ENCODE data around the gene ITSN2.
"Not testable (repeated sequence)": the region's sequence is repeated elsewhere in the genome, so short reads cannot be mapped to it uniquely, and the experiment has no call there.

Gene ITSN2

DNA sequence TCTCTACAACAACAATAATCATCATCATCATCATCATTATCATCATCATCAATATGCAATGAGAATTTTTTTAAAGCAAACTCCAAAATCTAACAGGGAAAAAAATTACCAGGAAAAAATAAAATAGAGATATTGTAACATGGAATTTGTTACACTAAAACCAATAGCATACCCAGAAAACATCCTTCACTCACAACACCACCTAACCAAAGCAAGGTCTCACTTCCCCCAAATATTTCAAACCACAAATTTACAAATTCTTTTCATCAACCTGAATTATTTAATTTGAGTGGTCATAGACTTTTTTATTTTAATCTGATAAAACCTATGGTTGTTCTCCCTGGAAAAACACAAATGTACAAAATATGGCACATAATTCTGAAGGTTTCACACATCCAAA, 11.2 kb downstream of the ITSN2 start:
- Histone ChIP-seq H3K4me2 (no peak overlapping the region), H3K9ac (no peak overlapping the region), H3K4me3 (no peak overlapping the region), H3K36me3 (peaks cover 0 to 11% (median 3%) of the 10 kb centered on the region in 11 experiments; a peak in 6 of 22 replicates), H3K27me3 (no peaks in the 10 kb centered on the region), H3K27ac (no peak overlapping the region), H3K9me3 (replicated peaks in 1 of 11) (peaks cover 0 to 27% (median 17%) of the 10 kb centered on the region in 11 experiments; a peak in 14 of 22 replicates), H4K20me1 (peaks cover 0 to 100% (median 18%) of the 10 kb centered on the region in 11 experiments; a peak in 14 of 22 replicates), H3K4me1 (peaks cover 24 to 50% (median 33%) of the 10 kb centered on the region in 10 experiments)
- no peak for TF ChIP-seq Cebpa-rat (IDR thresholded peaks at IDR 0.05)

DNA sequence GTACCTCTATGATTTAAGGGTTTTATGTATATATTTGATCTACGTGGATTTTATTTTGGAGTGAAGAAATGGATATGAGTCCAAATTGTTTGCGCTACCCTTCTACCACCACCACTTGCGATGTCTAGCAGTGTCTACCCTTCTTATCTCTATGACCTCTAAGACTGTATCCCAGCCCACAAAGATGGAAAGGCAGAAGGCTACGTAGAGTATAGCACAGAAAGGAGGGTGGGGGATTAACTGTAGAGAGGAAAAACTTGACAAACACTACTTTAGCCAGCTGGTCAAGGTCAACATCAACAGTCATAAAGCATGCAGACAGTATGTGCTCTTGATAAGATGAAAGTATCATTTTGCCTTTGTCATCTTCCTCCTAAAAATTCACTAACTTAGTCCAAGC, 14.4 kb downstream of the ITSN2 start:
- peaks cover 1 to 50% (median 14%) of the 10 kb centered on the region in 10 experiments; a peak in 18 of 20 replicates for H3K4me1 ChIP-seq
- peaks cover under 1 to 100% (median 18%) of the 10 kb centered on the region in 11 experiments; a peak in 14 of 22 replicates for H4K20me1 ChIP-seq
- no peak overlapping the region for H3K27ac ChIP-seq
- H3K4me2 ChIP-seq = no peak overlapping the region
- no peak overlapping the region for H3K4me3 ChIP-seq
- H3K27me3 ChIP-seq = no peaks in the 10 kb centered on the region
- no peak overlapping the region for H3K9ac ChIP-seq
- peaks cover 0 to 27% (median 17%) of the 10 kb centered on the region in 11 experiments; a peak in 14 of 22 replicates for H3K9me3 ChIP-seq (replicated peaks in 1 of 11)
- peaks cover 0 to 11% (median 3%) of the 10 kb centered on the region in 11 experiments; a peak in 6 of 22 replicates for H3K36me3 ChIP-seq
- no peak for TF ChIP-seq Cebpa-rat (IDR thresholded peaks at IDR 0.05)

DNA sequence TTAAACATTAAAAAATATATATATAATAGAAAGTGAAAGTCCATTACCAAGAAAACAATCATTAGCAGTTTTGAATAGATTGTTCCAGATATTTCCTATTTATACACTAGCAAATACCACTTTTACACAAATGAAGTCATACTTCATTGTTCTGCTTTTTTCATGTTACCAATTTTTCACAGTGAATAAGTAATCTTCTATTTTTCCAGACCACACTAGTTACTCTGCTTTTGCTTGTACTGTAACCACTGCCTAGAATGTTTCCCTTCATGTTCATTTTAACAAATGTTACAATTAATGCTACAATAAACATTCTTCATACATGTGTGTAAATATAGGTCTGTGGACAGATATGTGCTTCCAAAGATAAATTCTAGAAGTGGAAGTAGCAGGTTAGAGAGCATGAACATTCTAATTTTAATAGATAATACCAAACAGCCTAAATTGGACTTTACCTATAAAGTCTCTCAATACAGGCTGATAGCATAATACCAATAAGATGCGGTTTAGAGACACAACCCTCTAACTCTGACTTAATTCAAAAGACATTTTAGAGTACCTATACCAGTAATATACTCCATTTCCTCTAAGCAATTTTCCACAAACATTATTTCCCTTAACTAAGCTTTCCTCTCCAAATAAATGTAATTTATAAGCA, 17.0 kb downstream of the ITSN2 start:
- peak overlapping the region in 3 of 11 experiments; percentile 9 to 40 (median 34); a peak in 4 of 22 replicates for H3K27ac ChIP-seq
- peaks cover 5 to 51% (median 15%) of the 10 kb centered on the region in 10 experiments; a peak in 14 of 20 replicates for H3K4me1 ChIP-seq
- no peaks in the 10 kb centered on the region for H3K27me3 ChIP-seq
- H4K20me1 ChIP-seq = peaks cover 0 to 100% (median 29%) of the 10 kb centered on the region in 11 experiments; a peak in 14 of 22 replicates
- H3K4me3 ChIP-seq = no peak overlapping the region
- H3K9me3 ChIP-seq (replicated peaks in 1 of 11) = peaks cover 0 to 22% (median 12%) of the 10 kb centered on the region in 11 experiments; a peak in 14 of 22 replicates
- TF ChIP-seq Cebpa-rat (IDR thresholded peaks at IDR 0.05) = no peak
- 0 out of 22 replicates have a peak overlapping the region, but pooled peaks of 1 of the 11 experiments have one; percentile 11 for H3K9ac ChIP-seq
- peaks cover 0 to 27% (median 5%) of the 10 kb centered on the region in 11 experiments; a peak in 7 of 22 replicates for H3K36me3 ChIP-seq
- peak overlapping the region in 5 of 11 experiments; percentile 1 to 81 (median 34); a peak in 7 of 22 replicates for H3K4me2 ChIP-seq

DNA sequence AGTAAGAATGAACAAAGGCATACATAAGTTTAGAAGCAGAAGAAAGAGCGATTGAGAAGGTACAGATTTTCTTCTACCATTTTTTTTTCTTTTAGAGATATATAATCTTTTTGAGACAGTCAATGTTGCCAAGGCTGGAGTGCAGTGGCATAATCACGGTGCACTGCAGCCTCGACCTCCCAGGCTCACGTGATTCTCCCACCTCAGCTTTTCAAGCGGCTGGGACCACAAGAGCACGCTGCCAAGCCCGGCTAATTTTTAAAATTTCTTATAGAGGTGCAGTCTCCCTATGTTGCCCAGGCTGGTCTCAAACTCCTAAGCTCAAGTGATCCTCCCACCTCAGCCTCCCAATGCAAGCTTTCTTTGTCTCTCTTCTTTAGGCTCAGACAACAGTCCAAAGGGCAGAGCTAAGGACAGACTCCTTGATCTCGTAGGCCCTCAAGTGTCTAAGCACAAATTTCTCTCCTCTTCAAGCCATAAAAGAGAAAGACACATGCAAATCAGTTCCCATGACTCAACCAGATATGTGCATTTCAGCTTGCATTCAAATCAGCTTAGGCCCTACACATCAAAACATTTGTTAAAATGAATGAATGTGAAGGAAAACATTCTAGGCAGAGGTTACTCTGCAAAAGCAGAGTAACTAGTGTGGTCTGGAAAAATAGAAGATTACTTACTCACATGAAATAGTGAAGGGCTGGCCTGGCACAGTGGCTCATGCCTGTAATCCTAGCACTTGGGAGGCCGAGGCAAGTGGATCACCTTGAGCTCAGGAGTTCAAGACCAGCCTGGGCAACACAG, 18.0 kb downstream of the ITSN2 start:
- peak overlapping the region in 2 of 11 experiments; percentile 10 to 22; a peak in 2 of 22 replicates for H3K9ac ChIP-seq
- peak overlapping the region in 4 of 11 experiments; percentile 15 to 81 (median 51); a peak in 6 of 22 replicates for H3K4me2 ChIP-seq
- no peak overlapping the region for H3K4me3 ChIP-seq
- peaks cover 0 to 17% (median 7%) of the 10 kb centered on the region in 11 experiments; a peak in 12 of 22 replicates for H3K9me3 ChIP-seq (replicated peaks in 1 of 11)
- H3K27ac ChIP-seq = peak overlapping the region in 3 of 11 experiments; percentile 15 to 42 (median 34); a peak in 4 of 22 replicates
- no peak for TF ChIP-seq Cebpa-rat (IDR thresholded peaks at IDR 0.05)
- H3K4me1 ChIP-seq = peaks cover 5 to 54% (median 15%) of the 10 kb centered on the region in 10 experiments; a peak in 14 of 20 replicates
- no peaks in the 10 kb centered on the region for H3K27me3 ChIP-seq
- H4K20me1 ChIP-seq = peaks cover 0 to 100% (median 29%) of the 10 kb centered on the region in 11 experiments; a peak in 14 of 22 replicates
- H3K36me3 ChIP-seq = peaks cover 0 to 22% (median 5%) of the 10 kb centered on the region in 11 experiments; a peak in 7 of 22 replicates

DNA sequence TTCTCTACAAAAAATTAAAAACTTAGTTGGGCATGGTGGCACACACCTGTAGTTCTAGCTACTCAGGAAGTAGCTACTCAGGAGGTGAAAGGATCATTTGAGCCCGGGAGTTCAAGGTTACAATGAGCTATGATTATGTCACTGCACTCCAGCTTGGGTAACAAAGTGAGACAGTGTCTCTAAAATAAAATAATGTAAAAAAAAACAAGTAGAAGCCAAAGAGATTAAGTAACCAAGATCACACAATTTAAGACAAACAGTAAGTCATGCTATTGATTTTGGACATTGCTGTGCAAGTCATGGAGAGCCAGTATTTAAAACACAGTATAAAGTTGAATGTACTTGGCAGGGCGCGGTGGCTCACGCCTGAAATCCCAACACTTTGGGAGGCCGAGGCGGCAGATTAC, 20.5 kb downstream of the ITSN2 start:
- Histone ChIP-seq H3K4me3 (no peak overlapping the region), H3K36me3 (peaks cover 0 to 17% (median 3%) of the 10 kb centered on the region in 11 experiments; a peak in 7 of 22 replicates), H3K27me3 (no peaks in the 10 kb centered on the region), H3K9me3 (replicated peaks in 1 of 11) (peaks cover 0 to 16% (median 5%) of the 10 kb centered on the region in 11 experiments; a peak in 12 of 22 replicates), H3K9ac (no peak overlapping the region), H3K4me1 (peaks cover 5 to 61% (median 16%) of the 10 kb centered on the region in 10 experiments; a peak in 14 of 20 replicates), H3K27ac (no peak overlapping the region), H3K4me2 (no peak overlapping the region), H4K20me1 (peaks cover 0 to 94% (median 29%) of the 10 kb centered on the region in 11 experiments; a peak in 14 of 22 replicates)
- TF ChIP-seq Cebpa-rat (IDR thresholded peaks at IDR 0.05) = no peak

DNA sequence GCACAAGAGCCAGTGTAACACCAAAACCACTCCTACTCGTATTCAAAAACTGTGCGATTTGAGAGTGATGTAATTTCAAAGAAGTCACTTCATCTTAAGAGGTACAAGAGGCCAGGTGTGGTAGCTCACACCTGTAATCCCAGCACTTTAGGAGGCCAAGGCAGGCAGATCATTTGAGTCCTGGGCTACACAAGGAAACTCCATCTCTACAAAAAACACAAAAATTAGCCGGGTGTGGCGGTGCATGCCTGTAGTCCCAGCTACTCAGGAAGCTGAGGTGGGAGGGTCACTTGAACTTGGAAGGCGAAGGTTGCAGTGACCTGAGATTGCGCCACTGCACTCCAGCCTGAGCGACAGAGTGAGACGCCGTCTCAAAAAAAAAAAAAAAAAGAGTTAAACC, 21.2 kb downstream of the ITSN2 start:
- H3K4me2 ChIP-seq = peak overlapping the region in 2 of 11 experiments; percentile 8 to 9; a peak in 2 of 22 replicates

DNA sequence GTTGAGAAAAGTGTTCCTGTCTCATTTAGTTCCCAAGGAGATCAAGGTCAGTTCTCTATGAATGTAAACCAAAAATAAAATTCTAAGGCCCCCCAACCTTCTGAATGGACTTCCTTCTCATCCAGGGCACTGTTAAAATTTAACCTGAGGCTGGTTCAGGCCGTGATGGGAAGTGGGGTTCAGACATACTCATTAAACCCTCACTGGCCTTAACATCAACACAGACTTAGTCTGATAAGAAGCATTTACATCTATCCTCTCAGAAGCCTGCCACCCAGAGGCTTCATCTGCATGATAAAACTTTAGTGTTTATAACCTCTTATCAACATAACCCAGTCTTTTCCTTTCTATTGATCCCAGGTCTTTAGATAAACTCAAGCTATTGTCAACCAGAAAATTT, 22.4 kb downstream of the ITSN2 start:
- H3K4me1 ChIP-seq = peaks cover 0 to 57% (median 14%) of the 10 kb centered on the region in 10 experiments; a peak in 15 of 20 replicates
- no peak overlapping the region for H3K4me3 ChIP-seq
- H3K27me3 ChIP-seq = no peaks in the 10 kb centered on the region
- H3K9ac ChIP-seq = no peak overlapping the region
- no peak overlapping the region for H3K27ac ChIP-seq
- H3K4me2 ChIP-seq = no peak overlapping the region
- no peak for TF ChIP-seq Cebpa-rat (IDR thresholded peaks at IDR 0.05)
- H4K20me1 ChIP-seq = peaks cover 0 to 91% (median 22%) of the 10 kb centered on the region in 11 experiments; a peak in 14 of 22 replicates
- H3K9me3 ChIP-seq (replicated peaks in 1 of 11) = peaks cover 0 to 10% (median 0%) of the 10 kb centered on the region in 11 experiments; a peak in 9 of 22 replicates
- H3K36me3 ChIP-seq = peaks cover 0 to 17% (median 0%) of the 10 kb centered on the region in 11 experiments; a peak in 2 of 22 replicates

More for the DNA sequence above, 21.2 kb downstream of the ITSN2 start:
- not testable (repeated sequence) for H3K9ac ChIP-seq, H3K27me3 ChIP-seq, H3K4me3 ChIP-seq, H3K27ac ChIP-seq
- Histone ChIP-seq H3K9me3 (replicated peaks in 1 of 11) (peaks cover 0 to 10% (median 0%) of the 10 kb centered on the region in 11 experiments; a peak in 9 of 22 replicates), H3K4me1 (peaks cover 5 to 57% (median 18%) of the 10 kb centered on the region in 10 experiments; a peak in 15 of 20 replicates), H3K36me3 (peaks cover 0 to 17% (median 0%) of the 10 kb centered on the region in 11 experiments; a peak in 2 of 22 replicates), H4K20me1 (peaks cover 0 to 91% (median 29%) of the 10 kb centered on the region in 11 experiments; a peak in 14 of 22 replicates)

DNA sequence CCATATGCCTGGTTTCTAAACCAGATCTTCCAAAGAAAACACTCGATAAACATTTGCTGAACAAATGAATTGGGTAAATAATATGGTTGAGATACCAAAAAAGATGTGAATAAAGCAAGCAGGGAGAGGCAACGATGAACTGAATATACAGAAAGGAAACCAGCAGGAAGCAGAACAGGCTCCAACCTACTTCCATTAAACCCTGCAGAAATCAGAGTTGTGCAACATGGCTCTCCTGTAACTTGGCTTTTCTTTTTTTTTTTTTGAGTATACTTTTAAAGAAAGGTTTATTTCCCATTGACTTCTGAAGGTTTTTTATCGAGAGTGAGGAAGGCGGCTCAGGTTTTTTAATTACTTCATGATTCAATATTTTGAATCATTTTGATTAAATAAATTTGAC, 23.5 kb downstream of the ITSN2 start:
- no peak for TF ChIP-seq Cebpa-rat (IDR thresholded peaks at IDR 0.05)
- H3K4me1 ChIP-seq = peaks cover 0 to 54% (median 13%) of the 10 kb centered on the region in 10 experiments; a peak in 16 of 20 replicates
- no peak overlapping the region for H3K9ac ChIP-seq
- peaks cover 0 to 17% (median 0%) of the 10 kb centered on the region in 11 experiments; a peak in 2 of 22 replicates for H3K36me3 ChIP-seq
- no peak overlapping the region for H3K4me3 ChIP-seq
- H3K4me2 ChIP-seq = peak overlapping the region in 3 of 11 experiments; percentile 23 to 34 (median 31); a peak in 1 of 22 replicates
- no peak overlapping the region for H3K27ac ChIP-seq
- no peaks in the 10 kb centered on the region for H3K27me3 ChIP-seq
- H3K9me3 ChIP-seq (replicated peaks in 1 of 11) = peaks cover 0 to 13% (median 0%) of the 10 kb centered on the region in 11 experiments; a peak in 9 of 22 replicates
- H4K20me1 ChIP-seq = peaks cover 0 to 91% (median 11%) of the 10 kb centered on the region in 11 experiments; a peak in 14 of 22 replicates
